Stimulated activated CD8-positive, alpha-beta memory T cell treated with anti-CD3 and anti-CD28 coated beads, Interleukin-4, amount 100 ng/mL, for 1 hour (primary cell): ENCODE measurements around the gene FRMD4A.
"Not testable (repeated sequence)": the region's sequence is repeated elsewhere in the genome, so short reads cannot be mapped to it uniquely, and the experiment has no call there.

Source experiments
- DNase-seq, 2 donors: peaks; one replicate each; pipeline ENCODE4 v3.0.0-alpha.2; 2020; ENCODE audit warnings: low read depth in 2 of 2, low spot score in 1 of 2

FRMD4A gene

GRCh38 chr10:13767676-13768178, 563.0 kb downstream of the FRMD4A start:
- DNase-seq = no peak

DNA sequence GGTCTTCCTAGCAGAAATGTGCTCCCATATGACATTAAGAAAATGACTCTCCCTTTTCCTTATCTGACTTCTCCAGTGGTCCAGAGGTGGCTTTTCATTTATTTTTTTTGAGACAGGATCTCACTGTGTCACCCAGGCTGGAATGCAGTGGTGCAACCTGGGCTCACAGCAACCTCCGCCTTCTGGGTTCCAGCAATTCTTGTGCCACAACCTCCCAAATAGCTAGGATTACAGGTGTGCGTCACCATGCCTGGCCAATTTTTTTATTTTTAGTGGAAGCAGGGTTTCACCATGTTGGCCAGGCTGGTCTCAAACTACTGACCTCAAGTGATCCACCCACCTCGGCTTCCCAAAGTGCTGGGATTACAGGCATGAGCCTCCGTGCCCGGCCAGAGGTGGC, 563.6 kb downstream of the FRMD4A start:
- DNase-seq = not testable (repeated sequence)

DNA sequence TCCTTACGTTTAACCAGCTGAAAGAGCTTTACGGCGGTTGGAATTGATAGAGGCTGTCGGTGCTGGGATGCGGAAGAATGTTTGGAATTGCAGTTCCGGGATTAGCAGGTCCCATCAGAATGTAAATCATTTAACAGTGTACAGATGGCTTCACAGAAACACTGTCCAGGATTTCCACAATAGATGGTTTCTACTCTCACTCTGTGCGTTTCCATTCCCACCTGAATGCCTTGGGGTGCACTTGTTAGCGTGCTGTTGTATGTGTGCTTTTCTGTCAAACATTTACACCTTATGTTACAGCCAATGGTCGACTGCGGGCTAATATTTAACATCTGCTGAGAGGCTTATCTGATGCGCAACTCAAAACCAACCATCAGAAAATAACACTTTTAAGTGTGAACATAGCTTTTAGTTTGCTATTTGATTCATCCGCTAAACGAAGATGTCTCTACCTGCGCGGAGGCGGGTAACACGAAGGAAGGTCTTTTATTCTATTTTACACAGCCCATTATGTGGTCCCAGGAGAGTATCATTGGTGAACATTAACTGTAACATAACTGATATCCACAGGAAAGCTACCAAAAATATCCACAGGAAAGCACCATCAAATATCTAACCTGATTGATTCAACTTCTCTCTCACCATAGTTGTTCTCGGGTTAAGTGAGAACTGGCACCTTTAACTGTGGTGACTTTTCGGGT, 564.9 kb downstream of the FRMD4A start:
- DNase-seq = no peak

DNA sequence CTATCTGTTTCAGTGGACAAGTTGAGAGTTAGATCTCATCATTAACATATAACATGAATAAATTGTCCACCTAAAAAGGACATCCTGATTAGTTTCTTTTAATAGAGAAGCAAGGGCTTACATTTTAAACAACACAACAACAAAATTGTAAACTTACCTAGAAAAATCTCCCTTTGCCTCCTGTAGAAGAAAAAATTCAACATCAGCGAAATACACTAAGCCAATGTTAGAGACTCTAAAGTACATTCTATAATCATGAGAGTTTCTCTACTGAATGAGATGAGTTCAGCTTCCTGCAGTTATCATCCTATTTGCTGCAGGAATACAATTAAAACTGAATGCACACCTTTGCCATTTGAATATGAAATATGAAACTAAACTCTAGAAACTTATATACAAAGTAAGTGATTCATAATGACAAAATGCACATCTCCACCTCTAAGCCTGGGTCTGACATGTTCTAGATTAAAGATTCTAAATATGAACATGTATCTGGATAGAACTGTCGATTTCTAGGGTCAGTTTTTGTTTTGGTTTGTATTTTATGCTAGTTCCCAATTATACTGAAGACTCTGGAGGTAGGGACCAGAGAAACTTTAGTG, 569.1 kb downstream of the FRMD4A start:
- no peak for DNase-seq

DNA sequence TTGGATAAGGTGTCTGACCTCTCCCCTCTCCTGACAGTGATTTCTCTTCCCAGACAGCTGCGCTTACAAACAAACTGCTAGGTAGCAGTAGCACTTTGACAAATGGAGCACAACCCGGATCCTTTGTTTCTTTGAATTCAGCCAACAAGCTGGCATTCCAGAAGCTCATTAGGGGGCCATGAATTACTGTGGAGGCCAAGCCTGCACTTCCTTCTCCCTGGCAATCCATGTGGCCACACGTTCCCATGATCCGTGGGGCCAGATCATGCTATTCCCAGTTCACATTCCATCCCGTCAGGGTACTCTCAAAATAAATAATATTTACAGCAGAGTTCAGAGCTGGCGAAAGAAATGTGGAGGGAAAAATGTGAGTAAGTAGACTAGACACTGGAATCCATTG, 571.6 kb downstream of the FRMD4A start:
- DNase-seq = no peak

DNA sequence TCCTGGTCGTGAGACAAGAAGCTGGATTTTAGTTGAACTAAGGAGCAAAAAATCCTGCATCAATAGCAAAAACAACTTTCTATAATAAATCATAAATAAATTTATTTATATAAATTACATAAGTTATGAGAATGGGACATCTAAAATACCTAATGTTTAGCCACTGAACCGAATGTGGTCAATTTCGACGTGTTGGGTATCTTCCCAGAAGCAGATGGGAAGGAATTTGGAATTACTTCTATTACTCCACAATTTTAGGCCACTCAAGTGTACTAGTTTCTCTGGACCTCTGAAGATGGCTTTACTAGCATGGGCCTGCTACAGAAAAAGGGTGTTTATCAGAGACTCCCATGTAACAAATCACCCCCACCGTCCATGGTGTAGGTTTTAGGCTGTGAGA, 572.0 kb downstream of the FRMD4A start:
- DNase-seq = no peak

DNA sequence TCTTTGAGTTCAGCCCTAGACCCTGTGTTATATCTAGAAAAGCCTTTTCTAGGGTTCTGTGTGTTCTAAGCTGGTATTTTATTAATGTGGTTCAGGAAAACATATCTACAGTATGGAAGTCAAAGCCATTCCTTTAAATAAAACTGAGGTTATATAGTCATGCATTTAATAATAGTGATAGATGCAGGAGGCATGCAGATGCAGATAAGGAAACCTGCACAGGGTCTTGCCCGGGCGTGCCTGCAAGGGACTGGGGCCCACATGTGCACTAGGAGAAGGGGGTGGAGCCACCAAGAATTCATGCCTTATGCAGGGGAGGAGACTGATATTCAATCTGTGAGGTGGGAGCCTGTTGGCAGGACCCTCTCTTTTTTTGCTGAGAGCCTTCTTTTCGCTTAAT, 572.4 kb downstream of the FRMD4A start:
- DNase-seq = no peak

DNA sequence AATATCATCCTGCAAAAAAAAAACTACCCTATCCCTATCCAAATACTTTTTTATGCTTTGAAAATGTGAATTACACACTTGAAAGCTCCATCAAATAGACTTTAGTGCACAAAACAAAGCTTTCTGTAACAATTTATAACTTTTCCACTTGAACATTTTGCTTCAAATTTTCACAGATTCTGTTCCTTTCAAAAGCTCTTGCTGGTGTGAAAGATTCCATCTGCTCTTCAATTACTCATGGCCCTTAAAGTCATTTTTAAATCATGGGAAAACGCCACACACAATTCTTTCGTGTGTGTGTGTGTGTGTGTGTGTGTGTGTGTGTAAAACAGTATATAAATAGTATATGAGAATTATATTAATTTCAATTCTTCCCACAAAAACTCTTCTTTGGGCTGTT, 576.4 kb downstream of the FRMD4A start:
- no peak for DNase-seq

GRCh38 chr10:13751191-13751764, 579.4 kb downstream of the FRMD4A start:
- no peak for DNase-seq

DNA sequence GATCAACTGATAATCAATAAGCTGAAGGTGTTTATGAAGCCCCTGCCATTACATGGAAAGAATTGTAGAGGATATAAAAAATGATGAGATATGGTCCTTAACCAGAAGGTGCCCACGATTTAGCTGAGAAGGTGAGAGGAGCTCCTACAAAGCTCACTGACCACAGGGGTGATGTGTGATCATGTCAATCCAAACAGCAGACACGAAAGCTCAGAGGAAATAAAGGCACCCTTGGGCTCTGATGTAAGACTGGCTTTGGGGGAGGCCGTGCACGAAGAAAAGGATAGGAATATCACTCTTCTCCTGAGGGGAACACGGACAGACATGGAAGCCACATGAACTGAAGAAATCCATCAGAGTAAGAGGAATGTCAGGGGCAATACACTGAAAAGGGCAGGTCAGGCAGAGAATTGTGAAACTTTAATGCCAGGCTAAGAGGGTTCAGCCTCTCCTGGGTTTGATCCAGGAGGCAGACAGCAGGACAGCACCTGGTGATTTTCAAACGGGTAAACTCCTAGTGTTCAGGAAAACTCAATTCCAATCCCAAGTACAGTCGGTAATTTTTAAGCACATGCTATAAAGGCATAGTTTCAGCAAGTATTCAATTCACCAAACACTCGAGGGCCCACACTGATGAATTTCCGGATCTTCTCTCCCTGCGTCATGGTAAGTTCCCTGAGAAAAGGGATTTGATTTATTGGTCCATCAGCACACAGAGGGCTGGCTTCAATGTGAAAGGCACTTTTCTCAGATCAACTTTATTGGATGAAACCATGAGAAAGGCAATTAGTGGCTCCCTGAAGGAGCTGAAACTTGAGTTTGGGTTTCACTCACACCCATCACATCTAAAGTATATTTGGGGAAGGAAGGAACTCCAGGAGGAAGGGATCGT, 580.2 kb downstream of the FRMD4A start:
- no peak for DNase-seq

DNA sequence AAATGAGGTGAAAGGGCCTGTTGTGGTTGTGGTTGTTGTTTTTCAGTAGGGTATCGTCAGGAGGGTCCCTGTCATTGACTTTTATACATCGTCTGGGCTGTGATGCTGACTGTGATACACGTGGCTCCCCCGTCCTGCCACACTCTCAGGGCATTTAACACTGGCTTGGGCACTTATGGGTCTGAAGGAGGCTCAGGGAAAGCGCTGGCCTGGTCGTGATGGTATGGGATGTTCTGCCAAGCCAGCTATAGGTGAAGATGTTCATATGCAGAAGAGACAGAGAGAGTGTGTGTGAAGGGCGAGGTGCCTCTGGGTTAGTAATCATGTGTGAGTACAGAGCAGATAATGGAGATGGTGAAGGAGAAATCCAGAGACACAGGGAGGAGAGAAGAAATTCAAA, 585.5 kb downstream of the FRMD4A start:
- no peak for DNase-seq

- DNase-seq = no peak
These were observed 586.8 kb downstream of the FRMD4A start for GRCh38 chr10:13743963-13744362.

DNA sequence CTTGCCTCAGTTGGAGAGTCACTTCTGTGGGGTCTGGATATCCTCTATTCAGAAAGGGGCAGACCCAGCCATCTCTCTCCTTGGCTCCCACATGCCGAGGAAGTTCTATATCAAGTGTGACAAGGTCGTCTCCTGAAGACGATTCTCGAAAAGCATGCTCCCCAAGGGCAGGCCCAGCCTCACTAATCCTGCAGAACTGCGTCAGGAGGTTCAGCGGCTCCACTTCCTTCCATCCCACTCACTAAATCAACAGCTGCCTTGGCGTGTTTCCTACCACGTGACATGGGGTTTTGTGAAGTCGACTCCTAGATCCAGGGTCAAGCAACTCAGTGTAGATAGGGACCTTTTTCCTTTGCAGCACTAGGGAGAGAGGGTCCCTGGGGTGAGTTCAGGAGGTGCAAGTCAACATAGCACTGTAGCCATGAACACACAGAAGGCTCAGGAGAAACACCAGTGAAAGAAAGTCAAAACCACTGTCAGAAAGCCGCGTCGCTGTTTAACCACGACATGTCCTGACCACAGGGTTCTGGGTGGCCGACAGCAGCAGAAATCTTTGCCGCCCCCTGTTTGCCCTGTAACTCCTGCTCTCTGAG, 587.5 kb downstream of the FRMD4A start:
- DNase-seq = no peak

GRCh38 chr10:13741438-13741837, 589.3 kb downstream of the FRMD4A start:
- DNase-seq = no peak

GRCh38 chr10:13740461-13740860, 590.3 kb downstream of the FRMD4A start:
- DNase-seq = no peak

DNA sequence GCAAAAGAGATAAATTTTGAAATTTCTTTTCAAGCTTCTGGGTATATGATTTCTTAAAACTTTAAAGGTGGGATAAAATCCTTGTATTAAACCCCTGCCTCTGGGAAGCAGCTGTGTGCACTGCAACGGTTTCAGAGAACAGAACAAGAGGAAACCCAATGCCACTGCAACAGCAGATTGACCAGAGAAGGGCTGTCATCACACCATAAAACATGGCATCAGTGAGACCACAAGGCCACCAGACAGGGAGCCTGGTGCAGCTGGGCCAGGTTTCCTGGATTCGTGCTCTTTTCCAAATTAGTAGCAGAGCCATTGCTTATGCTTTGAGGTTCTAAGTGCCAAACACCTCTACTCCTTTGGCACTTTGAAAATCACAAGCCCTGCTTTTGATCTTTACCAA, 591.5 kb downstream of the FRMD4A start:
- DNase-seq = no peak

GRCh38 chr10:13736506-13736905, 594.2 kb downstream of the FRMD4A start:
- no peak for DNase-seq

GRCh38 chr10:13734151-13734550, 596.6 kb downstream of the FRMD4A start:
- DNase-seq = no peak

GRCh38 chr10:13733071-13733470, 597.7 kb downstream of the FRMD4A start:
- DNase-seq = no peak

GRCh38 chr10:13732465-13732881, 598.3 kb downstream of the FRMD4A start:
- no peak for DNase-seq

- no peak for DNase-seq
These were observed 598.9 kb downstream of the FRMD4A start for GRCh38 chr10:13731799-13732198.
